HFF-Myc (cell line): ENCODE measurements around the gene CD3D.
A peak's percentile ranks its signal among the peaks of the same experiment; 100 is the strongest.

ENCODE experiments used
- DNase-seq: peaks from one replicate; pipeline ENCODE4 v3.0.0-alpha.2; 2011; ENCODE audit warnings: low read depth; ENCODE audit errors: extremely low read depth
- H3K4me3 ChIP-seq: replicated peaks from 2 replicates; pipeline ENCODE4 v1.5.1; 2011; ENCODE audit warnings: low read depth, mild to moderate bottlenecking, control low read depth, low read length
- TF ChIP-seq, protein P1 (sequence below): IDR thresholded peaks from 2 replicates; pipeline ENCODE4 v1.5.1; 2012; ENCODE audit warnings: mild to moderate bottlenecking, low read depth, low read length, control low read depth; ENCODE audit errors: missing control alignments

Gene CD3D

GRCh38 chr11:118373871-118374270 is 31.4 kb upstream of the CD3D start:
- TF ChIP-seq, protein P1, sequence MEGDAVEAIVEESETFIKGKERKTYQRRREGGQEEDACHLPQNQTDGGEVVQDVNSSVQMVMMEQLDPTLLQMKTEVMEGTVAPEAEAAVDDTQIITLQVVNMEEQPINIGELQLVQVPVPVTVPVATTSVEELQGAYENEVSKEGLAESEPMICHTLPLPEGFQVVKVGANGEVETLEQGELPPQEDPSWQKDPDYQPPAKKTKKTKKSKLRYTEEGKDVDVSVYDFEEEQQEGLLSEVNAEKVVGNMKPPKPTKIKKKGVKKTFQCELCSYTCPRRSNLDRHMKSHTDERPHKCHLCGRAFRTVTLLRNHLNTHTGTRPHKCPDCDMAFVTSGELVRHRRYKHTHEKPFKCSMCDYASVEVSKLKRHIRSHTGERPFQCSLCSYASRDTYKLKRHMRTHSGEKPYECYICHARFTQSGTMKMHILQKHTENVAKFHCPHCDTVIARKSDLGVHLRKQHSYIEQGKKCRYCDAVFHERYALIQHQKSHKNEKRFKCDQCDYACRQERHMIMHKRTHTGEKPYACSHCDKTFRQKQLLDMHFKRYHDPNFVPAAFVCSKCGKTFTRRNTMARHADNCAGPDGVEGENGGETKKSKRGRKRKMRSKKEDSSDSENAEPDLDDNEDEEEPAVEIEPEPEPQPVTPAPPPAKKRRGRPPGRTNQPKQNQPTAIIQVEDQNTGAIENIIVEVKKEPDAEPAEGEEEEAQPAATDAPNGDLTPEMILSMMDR, result no peak
- no peak for DNase-seq
- H3K4me3 ChIP-seq, result no peak overlapping the region

DNA sequence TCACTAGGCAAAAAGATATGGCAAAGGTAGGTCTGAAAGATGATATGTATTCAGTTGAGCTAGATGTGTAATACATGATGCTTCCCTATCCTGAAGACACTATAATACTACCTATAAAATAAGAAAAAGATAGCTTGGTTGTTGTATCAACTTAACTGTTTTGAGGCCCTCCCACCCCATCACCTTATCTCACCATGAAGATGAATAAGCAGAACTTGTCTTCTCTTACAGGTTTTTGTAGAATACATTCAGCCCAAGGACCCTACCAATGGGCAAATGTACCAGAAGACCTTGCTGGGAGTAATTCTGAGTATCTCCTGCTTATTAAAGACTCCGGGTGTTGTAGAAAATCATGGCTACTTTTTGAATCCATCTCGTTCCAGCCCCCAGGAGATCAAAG is 30.8 kb upstream of the CD3D start:
- H3K4me3 ChIP-seq, result no peak overlapping the region

GRCh38 chr11:118370774-118371173 is 28.3 kb upstream of the CD3D start:
- H3K4me3 ChIP-seq, result no peak overlapping the region
- no peak for DNase-seq
- TF ChIP-seq, protein P1, result no peak

More for the DNA sequence above, 30.8 kb upstream of the CD3D start:
- no peak for DNase-seq
- TF ChIP-seq, protein P1, result no peak

GRCh38 chr11:118366287-118366686 is 23.8 kb upstream of the CD3D start:
- DNase-seq, result no peak
- TF ChIP-seq, protein P1, result no peak
- no peak overlapping the region for H3K4me3 ChIP-seq

GRCh38 chr11:118364956-118365615 is 22.6 kb upstream of the CD3D start:
- H3K4me3 ChIP-seq, result no peak overlapping the region
- no peak for DNase-seq
- TF ChIP-seq, protein P1, result no peak

GRCh38 chr11:118359295-118359958 is 16.9 kb upstream of the CD3D start, which contains the start of gene UBE4A:
TSS of gene UBE4A (plus strand) at chr11:118359600. CDS start at chr11:118365081, 5,481 bp downstream.
- peak; percentile 87 for DNase-seq
- TF ChIP-seq, protein P1, result no peak
- peak within 1 kb of the TSS; percentile 75 for H3K4me3 ChIP-seq
